GM12878 (cell line): Measurements from ENCODE around the gene ZNF701. TPM values are rescaled to one million over a fixed set of nuclear protein-coding genes. Genes with fewer than 3 reads are reported as not detected.

Source experiments
- ASH2L ChIP-seq: fragments of 300-600, 200-600 bp; sonication (generic); IDR thresholded peaks from 2 replicates; pipeline ENCODE4 v1.6.1; 2017; ENCODE audit warnings: low read depth, mild to moderate bottlenecking, borderline replicate concordance
- CHD2 ChIP-seq: IDR thresholded peaks from 2 replicates; pipeline ENCODE4 v1.6.1; 2011; ENCODE audit warnings: low read depth, low read length, improper control_type of control experiment, borderline replicate concordance
- E2F8 ChIP-seq: fragments of 450-650 bp; IDR thresholded peaks from 2 replicates; pipeline ENCODE4 v1.6.1; 2018; ENCODE audit warnings: mild to moderate bottlenecking, low read depth, moderate library complexity; ENCODE audit not compliant: partially characterized antibody
- EZH2 ChIP-seq: IDR thresholded peaks from 2 replicates; pipeline ENCODE4 v1.6.1; 2012; ENCODE audit warnings: low read depth, mild to moderate bottlenecking, control low read depth, inconsistent platforms, low read length, borderline replicate concordance; ENCODE audit not compliant: control insufficient read depth
- HDAC6 ChIP-seq: fragments of 200-600 bp; sonication (generic); IDR thresholded peaks from one replicate; pipeline ENCODE4 v1.8.0; 2017; ENCODE audit warnings: antibody characterized with exemption; ENCODE audit not compliant: unreplicated experiment
- IKZF1 ChIP-seq: fragments of 450-650 bp; conservative IDR thresholded peaks from 2 replicates; pipeline ENCODE4 v1.6.1; 2017; ENCODE audit warnings: antibody characterized with exemption, mild to moderate bottlenecking
- MLLT1 ChIP-seq: fragments of 450-650 bp; IDR thresholded peaks from 2 replicates; pipeline ENCODE4 v1.6.1; 2016; ENCODE audit warnings: mild to moderate bottlenecking
- MXI1 ChIP-seq: fragments of 150-350 bp; IDR thresholded peaks from 2 replicates; pipeline ENCODE4 v1.6.1; 2011; ENCODE audit warnings: low read depth, mild to moderate bottlenecking, inconsistent platforms, low read length, improper control_type of control experiment
- POLR2AphosphoS2 ChIP-seq: IDR thresholded peaks from 2 replicates; pipeline ENCODE4 v1.6.1; 2011; ENCODE audit warnings: low read depth, mild to moderate bottlenecking, low read length, improper control_type of control experiment, moderate library complexity
- POLR2AphosphoS5 ChIP-seq: IDR thresholded peaks from 2 replicates; pipeline ENCODE4 v1.6.1; 2011; ENCODE audit warnings: mild to moderate bottlenecking, low read length, inconsistent platforms
- RB1 ChIP-seq: fragments of 450-650 bp; formaldehyde crosslinking; IDR thresholded peaks from 2 replicates; pipeline ENCODE4 v1.6.1; 2017; ENCODE audit warnings: mild to moderate bottlenecking, borderline replicate concordance
- SMAD1 ChIP-seq: fragments of 450-650 bp; IDR thresholded peaks from 2 replicates; pipeline ENCODE4 v1.6.1; 2018; ENCODE audit warnings: mild to moderate bottlenecking, low read depth; ENCODE audit not compliant: partially characterized antibody
- SMARCA5 ChIP-seq: fragments of 450-650 bp; IDR thresholded peaks from 2 replicates; pipeline ENCODE4 v1.6.1; 2017; ENCODE audit warnings: mild to moderate bottlenecking
- SUZ12 ChIP-seq: fragments of 200-600 bp; sonication (generic); IDR thresholded peaks from one replicate; pipeline ENCODE4 v1.6.1; 2018; ENCODE audit warnings: antibody characterized with exemption, mild to moderate bottlenecking; ENCODE audit not compliant: unreplicated experiment
- TARDBP ChIP-seq: IDR thresholded peaks from 2 replicates; pipeline ENCODE4 v1.6.1; 2016; ENCODE audit warnings: borderline replicate concordance
- ZNF24 ChIP-seq: fragments of 450-650 bp; IDR thresholded peaks from 2 replicates; pipeline ENCODE4 v1.6.1; 2017; ENCODE audit warnings: antibody characterized with exemption, mild to moderate bottlenecking
- ZNF687 ChIP-seq: fragments of 450-650 bp; IDR thresholded peaks from 2 replicates; pipeline ENCODE4 v1.6.1; 2017; ENCODE audit warnings: mild to moderate bottlenecking, moderate library complexity
- polyA plus RNA-seq, 11 experiments: library from polyadenylated mRNA; depleted of rRNA in 4 of 11; unstranded in 6 of 11; stranded (reverse) in 5 of 11; fragments of >200 nt; fragmentation: Nextera tagmentation in 4 of 11; fragmentation: Illumina TruSeq in 1 of 11; extraction: Ambion mirVana in 4 of 11; extraction: Trizol in 1 of 11; gene quantifications; 1 replicate in 1 of 11; 2 replicates in 10 of 11; pipeline versions ENCODE4 v1.2.1 to v1.2.3, GENCODE V29; 2011 to 2016; ENCODE audit warnings: inconsistent platforms in 2 of 11, missing spikeins in 2 of 11, low read depth in 1 of 11
- total RNA-seq, 4 experiments: library from RNA; depleted of rRNA in 3 of 4; stranded (reverse); fragments of >200 nt in 3 of 4; fragmentation: Illumina TruSeq in 1 of 4; extraction: Trizol in 1 of 4; gene quantifications; 2 replicates each; pipeline versions ENCODE4 v1.2.1 to v1.2.3, GENCODE V29; 2013 to 2021
- TF ChIP-seq, protein P1 (sequence below): fragments of 450-650 bp; IDR thresholded peaks from 2 replicates; pipeline ENCODE4 v1.6.1; 2016; ENCODE audit warnings: mild to moderate bottlenecking

ZNF701 gene
- total and polyA plus RNA-seq, 10 of the 15 experiments (the other 5 are each of a cell fraction or from before 2014, with no cell fraction given): 3.1 to 18.1 (median 8.0) TPM

- TF ChIP-seq, protein P1, sequence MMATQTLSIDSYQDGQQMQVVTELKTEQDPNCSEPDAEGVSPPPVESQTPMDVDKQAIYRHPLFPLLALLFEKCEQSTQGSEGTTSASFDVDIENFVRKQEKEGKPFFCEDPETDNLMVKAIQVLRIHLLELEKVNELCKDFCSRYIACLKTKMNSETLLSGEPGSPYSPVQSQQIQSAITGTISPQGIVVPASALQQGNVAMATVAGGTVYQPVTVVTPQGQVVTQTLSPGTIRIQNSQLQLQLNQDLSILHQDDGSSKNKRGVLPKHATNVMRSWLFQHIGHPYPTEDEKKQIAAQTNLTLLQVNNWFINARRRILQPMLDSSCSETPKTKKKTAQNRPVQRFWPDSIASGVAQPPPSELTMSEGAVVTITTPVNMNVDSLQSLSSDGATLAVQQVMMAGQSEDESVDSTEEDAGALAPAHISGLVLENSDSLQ: peak; percentile 20; the same call in 1 of the 2 replicates
- TF ChIP-seq TARDBP (no peak), ZNF687 (peak; percentile 60; the same call in 1 of the 2 replicates), E2F8 (peak; percentile 73), MLLT1 (peak; percentile 71; the same call in 1 of the 2 replicates), ASH2L (no peak), RB1 (0 out of 2 replicates have a peak, but pooled peaks have one; percentile 34), MXI1 (peak; percentile 70), SUZ12 (no peak), POLR2AphosphoS5 (peak; percentile 96), POLR2AphosphoS2 (peak; percentile 87), EZH2 (no peak), IKZF1 (peak; percentile 74), SMARCA5 (peak; percentile 52; the same call in 1 of the 2 replicates), ZNF24 (no peak), HDAC6 (no peak), SMAD1 (peak; percentile 78), CHD2 (peak; percentile 53; the same call in 1 of the 2 replicates)
Observed at GRCh38 chr19:52570000-52570861, at the start of gene ZNF701 (continued).
